ENCODE data around the gene SLC16A10.
"Not testable (repeated sequence)": the region's sequence is repeated elsewhere in the genome, so short reads cannot be mapped to it uniquely, and the experiment has no call there.

SLC16A10 gene

GRCh38 chr6:111087106-111087835 is at the start of gene SLC16A10:
Gene SLC16A10 (plus strand): TSS chr6:111087503. CDS start chr6:111087753, 250 bp downstream.
- DNase-seq (ENCODE audit: low read depth), result peak; percentile 8

- no peak for DNase-seq (ENCODE audit: low read depth)
Observed at GRCh38 chr6:111038534-111039252, 48.6 kb upstream of the SLC16A10 start.

GRCh38 chr6:111041917-111042316 is 45.4 kb upstream of the SLC16A10 start:
- no peak for DNase-seq (ENCODE audit: low read depth)

GRCh38 chr6:111047244-111047643 is 40.1 kb upstream of the SLC16A10 start:
- DNase-seq (ENCODE audit: low read depth), result no peak

GRCh38 chr6:111050261-111051023 is 36.9 kb upstream of the SLC16A10 start:
- DNase-seq (ENCODE audit: low read depth), result no peak

GRCh38 chr6:111052171-111052570 is 35.1 kb upstream of the SLC16A10 start:
- no peak for DNase-seq (ENCODE audit: low read depth)

- DNase-seq (ENCODE audit: low read depth), result peak; percentile 45
Observed at GRCh38 chr6:111057074-111057752, 30.1 kb upstream of the SLC16A10 start.

GRCh38 chr6:111061508-111061907 is 25.8 kb upstream of the SLC16A10 start:
- peak; percentile 47 for DNase-seq (ENCODE audit: low read depth)

GRCh38 chr6:111061985-111062384 is 25.3 kb upstream of the SLC16A10 start:
- DNase-seq (ENCODE audit: low read depth), result not testable (repeated sequence)

- DNase-seq (ENCODE audit: low read depth), result not testable (repeated sequence)
Observed at GRCh38 chr6:111062860-111063259, 24.4 kb upstream of the SLC16A10 start.

GRCh38 chr6:111068109-111068865 is 19.0 kb upstream of the SLC16A10 start:
- no peak for DNase-seq (ENCODE audit: low read depth)

- DNase-seq (ENCODE audit: low read depth), result no peak
Observed at GRCh38 chr6:111068866-111069234, 18.5 kb upstream of the SLC16A10 start.

GRCh38 chr6:111069382-111070104 is 17.8 kb upstream of the SLC16A10 start:
- no peak for DNase-seq (ENCODE audit: low read depth)

GRCh38 chr6:111070105-111071005 is 16.9 kb upstream of the SLC16A10 start:
- no peak for DNase-seq (ENCODE audit: low read depth)

GRCh38 chr6:111072801-111073360 is 14.4 kb upstream of the SLC16A10 start:
- no peak for DNase-seq (ENCODE audit: low read depth)

- no peak for DNase-seq (ENCODE audit: low read depth)
Observed at GRCh38 chr6:111074311-111074710, 13.0 kb upstream of the SLC16A10 start.

- no peak for DNase-seq (ENCODE audit: low read depth)
Observed at GRCh38 chr6:111076024-111076695, 11.1 kb upstream of the SLC16A10 start.

GRCh38 chr6:111080698-111081097 is 6.6 kb upstream of the SLC16A10 start:
- no peak for DNase-seq (ENCODE audit: low read depth)

GRCh38 chr6:111086685-111087084 is 618 bp upstream of the SLC16A10 start:
- DNase-seq (ENCODE audit: low read depth), result no peak

Data from amniotic epithelial cell (primary cell).